Activated CD8-positive, alpha-beta memory T cell treated with anti-CD3 and anti-CD28 coated beads for 48 hours (primary cell): Measurements from ENCODE around the gene GBP1.
"Not testable (repeated sequence)": the region's sequence is repeated elsewhere in the genome, so short reads cannot be mapped to it uniquely, and the experiment has no call there.

ENCODE experiments used
- DNase-seq, 3 experiments: peaks; one replicate each; pipeline ENCODE4 v3.0.0-alpha.2; 2020; ENCODE audit warnings: low read depth in 2 of 3, low spot score in 2 of 3

The GBP1 gene

DNA sequence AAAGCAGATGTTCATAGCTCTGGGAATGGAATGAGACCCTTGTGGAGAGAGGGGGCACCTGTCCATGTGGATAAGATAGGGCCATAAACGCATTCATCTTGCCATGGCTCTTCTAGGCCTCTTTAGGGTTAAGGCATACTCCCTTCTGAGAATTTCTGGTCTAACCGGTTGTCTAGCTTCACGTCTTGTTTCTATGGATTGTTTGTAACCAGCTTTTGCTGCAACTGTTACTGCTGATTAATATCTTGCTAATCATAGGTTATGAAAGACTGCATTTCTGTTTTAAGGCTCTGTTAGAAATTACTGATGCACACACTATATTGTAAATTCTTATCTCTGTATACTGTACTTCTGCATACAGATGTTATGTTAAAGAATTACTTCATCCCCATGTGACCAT is 46.7 kb downstream of the GBP1 start:
- not testable (repeated sequence) for DNase-seq

DNA sequence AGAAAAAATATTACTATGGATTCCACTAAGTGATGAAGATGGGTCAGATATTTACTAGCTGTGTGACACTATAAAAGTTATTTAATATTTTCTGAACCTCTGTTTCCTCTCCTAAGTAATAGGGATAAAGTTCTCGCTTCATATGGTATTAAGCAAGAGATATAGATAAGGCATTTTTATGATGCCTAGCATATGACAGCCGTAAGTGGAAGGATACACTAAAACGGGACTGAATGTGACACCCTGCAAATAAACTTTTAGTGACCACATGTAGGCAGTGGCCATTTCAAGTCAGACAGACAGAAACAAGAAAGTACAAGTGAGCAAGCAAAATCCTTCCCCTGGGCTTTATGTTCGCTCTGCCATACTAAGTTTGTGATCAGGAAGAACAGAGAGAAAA is 56.5 kb downstream of the GBP1 start:
- DNase-seq = no peak

DNA sequence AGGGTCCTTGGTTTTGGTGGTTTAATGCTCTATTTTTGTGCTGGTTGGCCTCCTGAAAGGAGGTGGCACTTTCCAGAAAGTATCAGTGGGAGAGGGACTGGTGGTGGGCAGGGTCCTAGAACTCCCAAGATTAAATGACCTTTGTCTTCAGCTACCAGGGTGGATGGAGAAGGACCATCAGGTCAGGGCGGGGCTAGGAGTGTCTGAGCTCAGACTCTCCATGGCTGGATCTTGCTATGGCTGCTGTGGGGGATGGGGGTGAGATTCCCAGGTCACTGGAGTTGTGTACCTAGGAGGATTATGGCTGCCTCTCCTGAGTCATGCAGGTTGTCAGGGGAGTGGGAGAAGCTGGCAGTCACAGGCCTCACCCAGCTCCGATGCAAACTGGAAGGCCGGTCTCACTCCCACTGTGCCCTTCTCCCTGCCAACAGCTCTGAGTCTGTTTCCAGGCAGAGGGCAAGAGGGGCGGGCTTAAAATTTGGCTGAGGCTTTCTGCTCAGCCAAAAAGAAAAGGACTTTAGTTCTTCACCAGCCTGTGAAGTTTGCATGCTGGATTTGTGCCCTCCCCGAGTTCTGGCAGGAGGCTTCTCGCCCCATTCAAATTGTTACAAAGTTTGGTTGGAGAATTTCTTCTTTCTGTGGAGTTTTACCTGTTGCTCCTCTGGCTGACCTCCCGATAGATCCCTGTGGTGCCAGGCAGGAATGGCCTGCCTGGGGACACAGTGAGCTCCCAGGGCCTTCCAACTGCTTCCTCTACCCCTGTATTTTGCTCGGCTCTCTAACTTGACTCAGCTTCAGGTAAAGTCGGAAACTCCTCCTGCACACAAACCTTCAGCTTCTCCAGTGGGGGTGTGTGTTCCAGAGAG is 59.5 kb downstream of the GBP1 start:
- no peak for DNase-seq
